HUES48 (cell line): Measurements from ENCODE around the gene PSMC2.

Experiments used
- H3K27ac ChIP-seq: one replicate; pipeline ENCODE4 v1.7.0; 2013; ENCODE audit warnings: low read depth, low read length, inconsistent platforms
- H3K27me3 ChIP-seq: 2 replicates; pipeline ENCODE4 v1.6.1; 2013; ENCODE audit warnings: mild to moderate bottlenecking, low read length; ENCODE audit not compliant: control insufficient read depth, insufficient read depth
- H3K36me3 ChIP-seq: 2 replicates; pipeline ENCODE4 v1.6.1; 2013; ENCODE audit warnings: low read length; ENCODE audit not compliant: control insufficient read depth, insufficient read depth
- H3K4me1 ChIP-seq: 2 replicates; pipeline ENCODE4 v1.6.1; 2013; ENCODE audit warnings: mild to moderate bottlenecking, low read length; ENCODE audit not compliant: control insufficient read depth, insufficient read depth
- H3K4me3 ChIP-seq: 2 replicates; pipeline ENCODE4 v1.5.1; 2013; ENCODE audit warnings: mild to moderate bottlenecking, low read depth, low read length
- H3K9ac ChIP-seq: 2 replicates; pipeline ENCODE4 v1.6.1; 2013; ENCODE audit warnings: mild to moderate bottlenecking, low read depth, low read length, moderate library complexity
- H3K9me3 ChIP-seq: 2 replicates; pipeline ENCODE4 v1.6.1; 2013; ENCODE audit warnings: low read length; ENCODE audit not compliant: control insufficient read depth, insufficient read depth

PSMC2 gene

GRCh38 chr7:103341466-103341865, 6.0 kb upstream of the PSMC2 start:
- Histone ChIP-seq H3K27ac (no peak overlapping the region), H3K9me3 (no peaks in the 10 kb centered on the region), H3K4me3 (no peak overlapping the region)

GRCh38 chr7:103343332-103343731, 4.1 kb upstream of the PSMC2 start:
- Histone ChIP-seq H3K27ac (no peak overlapping the region), H3K9me3 (no peaks in the 10 kb centered on the region)

More at GRCh38 chr7:103341466-103341865, 6.0 kb upstream of the PSMC2 start:
- H3K4me1 ChIP-seq, result peaks cover 4% of the 10 kb centered on the region; the same call in 1 of the 2 replicates
- no peaks in the 10 kb centered on the region for H3K27me3 ChIP-seq
- no peak overlapping the region for H3K9ac ChIP-seq
- H3K36me3 ChIP-seq, result peaks cover 51% of the 10 kb centered on the region

GRCh38 chr7:103343758-103344452, 3.5 kb upstream of the PSMC2 start:
- Histone ChIP-seq H3K27me3 (no peaks in the 10 kb centered on the region), H3K9me3 (no peaks in the 10 kb centered on the region), H3K27ac (peak overlapping the region; percentile 82), H3K9ac (peak overlapping the region; percentile 89), H3K36me3 (peaks cover 33% of the 10 kb centered on the region), H3K4me1 (peaks cover 11% of the 10 kb centered on the region; the same call in 1 of the 2 replicates), H3K4me3 (peak overlapping the region; percentile 85)

More at GRCh38 chr7:103343332-103343731, 4.1 kb upstream of the PSMC2 start:
- peak overlapping the region; percentile 85 for H3K4me3 ChIP-seq
- H3K27me3 ChIP-seq, result no peaks in the 10 kb centered on the region
- peaks cover 35% of the 10 kb centered on the region for H3K36me3 ChIP-seq
- peaks cover 7% of the 10 kb centered on the region; the same call in 1 of the 2 replicates for H3K4me1 ChIP-seq
- peak overlapping the region; percentile 89; the same call in 1 of the 2 replicates for H3K9ac ChIP-seq

- Histone ChIP-seq H3K9me3 (no peaks in the 10 kb centered on the region), H3K36me3 (peaks cover 27% of the 10 kb centered on the region), H3K4me3 (peak within 1 kb of the TSS; percentile 85), H3K4me1 (peaks cover 14% of the 10 kb centered on the region; the same call in 1 of the 2 replicates), H3K9ac (peak within 1 kb of the TSS; percentile 89), H3K27ac (peak within 1 kb of the TSS; percentile 82), H3K27me3 (no peaks in the 10 kb centered on the region)
Observed at GRCh38 chr7:103344453-103345149, 2.8 kb upstream of the PSMC2 start, which contains the start of gene DNAJC2. Gene DNAJC2, minus strand, starts transcription at chr7:103344767. Its CDS starts 145 bp downstream, at chr7:103344622.

GRCh38 chr7:103346396-103346795, 1.0 kb upstream of the PSMC2 start:
- no peak overlapping the region for H3K4me3 ChIP-seq
- peaks cover 14% of the 10 kb centered on the region; the same call in 1 of the 2 replicates for H3K4me1 ChIP-seq
- H3K9me3 ChIP-seq, result no peaks in the 10 kb centered on the region
- H3K27me3 ChIP-seq, result no peaks in the 10 kb centered on the region
- no peak overlapping the region for H3K9ac ChIP-seq
- peaks cover 24% of the 10 kb centered on the region for H3K36me3 ChIP-seq
- H3K27ac ChIP-seq, result no peak overlapping the region

- Histone ChIP-seq H3K9me3 (no peaks in the 10 kb centered on the region), H3K4me1 (peaks cover 11% of the 10 kb centered on the region; the same call in 1 of the 2 replicates), H3K27ac (no peak overlapping the region)
Observed at GRCh38 chr7:103348452-103348851, 1.0 kb downstream of the PSMC2 start.

GRCh38 chr7:103348959-103349358, 1.5 kb downstream of the PSMC2 start:
- H3K36me3 ChIP-seq, result peaks cover 37% of the 10 kb centered on the region
- no peaks in the 10 kb centered on the region for H3K9me3 ChIP-seq
- no peak overlapping the region for H3K27ac ChIP-seq
- H3K27me3 ChIP-seq, result no peaks in the 10 kb centered on the region
- peak overlapping the region; percentile 99 for H3K4me3 ChIP-seq
- H3K9ac ChIP-seq, result no peak overlapping the region
- peaks cover 9% of the 10 kb centered on the region; the same call in 1 of the 2 replicates for H3K4me1 ChIP-seq

More at GRCh38 chr7:103348452-103348851, 1.0 kb downstream of the PSMC2 start:
- H3K4me3 ChIP-seq, result peak overlapping the region; percentile 99
- H3K36me3 ChIP-seq, result peaks cover 32% of the 10 kb centered on the region
- no peak overlapping the region for H3K9ac ChIP-seq
- no peaks in the 10 kb centered on the region for H3K27me3 ChIP-seq

GRCh38 chr7:103349805-103350204, 2.4 kb downstream of the PSMC2 start:
- no peak overlapping the region for H3K9ac ChIP-seq
- peaks cover 9% of the 10 kb centered on the region; the same call in 1 of the 2 replicates for H3K4me1 ChIP-seq
- H3K27ac ChIP-seq, result no peak overlapping the region
- no peak overlapping the region for H3K4me3 ChIP-seq
- no peaks in the 10 kb centered on the region for H3K9me3 ChIP-seq
- peaks cover 45% of the 10 kb centered on the region for H3K36me3 ChIP-seq
- no peaks in the 10 kb centered on the region for H3K27me3 ChIP-seq

GRCh38 chr7:103369432-103369831, 22.0 kb downstream of the PSMC2 start:
- Histone ChIP-seq H3K4me1 (no peaks in the 10 kb centered on the region), H3K36me3 (peaks cover 52% of the 10 kb centered on the region), H3K27me3 (no peaks in the 10 kb centered on the region), H3K27ac (no peak overlapping the region), H3K9me3 (no peaks in the 10 kb centered on the region), H3K4me3 (no peak overlapping the region), H3K9ac (no peak overlapping the region)

- Histone ChIP-seq H3K27me3 (no peaks in the 10 kb centered on the region), H3K36me3 (peaks cover 5% of the 10 kb centered on the region), H3K4me3 (no peak overlapping the region), H3K4me1 (no peaks in the 10 kb centered on the region), H3K27ac (no peak overlapping the region), H3K9me3 (no peaks in the 10 kb centered on the region), H3K9ac (no peak overlapping the region)
Observed at GRCh38 chr7:103373866-103374643, 26.6 kb downstream of the PSMC2 start.
